ENCODE results near the gene MB.

DNA sequence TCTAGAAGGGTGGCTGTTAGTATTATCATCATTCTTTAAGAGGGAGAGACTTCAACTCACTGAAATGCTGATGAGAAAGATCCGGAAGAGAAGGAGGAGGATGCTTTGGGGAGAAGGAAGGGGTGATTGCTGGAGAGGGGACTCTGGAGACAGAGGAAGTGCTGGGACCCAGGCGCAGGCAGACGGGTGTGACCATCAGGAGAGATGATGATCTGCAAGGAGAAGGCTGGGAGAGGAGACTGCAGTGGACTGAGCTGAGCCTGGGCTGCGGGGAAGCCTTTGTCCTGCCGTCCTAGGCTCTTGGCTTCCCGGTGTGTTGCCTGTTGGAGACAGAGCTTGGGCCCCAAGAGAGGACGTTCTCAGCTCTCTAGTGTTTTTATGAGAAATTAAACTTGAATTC lies 53.9 kb downstream of the MB start:
- TF ChIP-seq, protein P1, sequence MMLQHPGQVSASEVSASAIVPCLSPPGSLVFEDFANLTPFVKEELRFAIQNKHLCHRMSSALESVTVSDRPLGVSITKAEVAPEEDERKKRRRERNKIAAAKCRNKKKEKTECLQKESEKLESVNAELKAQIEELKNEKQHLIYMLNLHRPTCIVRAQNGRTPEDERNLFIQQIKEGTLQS (IDR thresholded peaks at IDR 0.05) = no peak
- TF ChIP-seq, protein P2, sequence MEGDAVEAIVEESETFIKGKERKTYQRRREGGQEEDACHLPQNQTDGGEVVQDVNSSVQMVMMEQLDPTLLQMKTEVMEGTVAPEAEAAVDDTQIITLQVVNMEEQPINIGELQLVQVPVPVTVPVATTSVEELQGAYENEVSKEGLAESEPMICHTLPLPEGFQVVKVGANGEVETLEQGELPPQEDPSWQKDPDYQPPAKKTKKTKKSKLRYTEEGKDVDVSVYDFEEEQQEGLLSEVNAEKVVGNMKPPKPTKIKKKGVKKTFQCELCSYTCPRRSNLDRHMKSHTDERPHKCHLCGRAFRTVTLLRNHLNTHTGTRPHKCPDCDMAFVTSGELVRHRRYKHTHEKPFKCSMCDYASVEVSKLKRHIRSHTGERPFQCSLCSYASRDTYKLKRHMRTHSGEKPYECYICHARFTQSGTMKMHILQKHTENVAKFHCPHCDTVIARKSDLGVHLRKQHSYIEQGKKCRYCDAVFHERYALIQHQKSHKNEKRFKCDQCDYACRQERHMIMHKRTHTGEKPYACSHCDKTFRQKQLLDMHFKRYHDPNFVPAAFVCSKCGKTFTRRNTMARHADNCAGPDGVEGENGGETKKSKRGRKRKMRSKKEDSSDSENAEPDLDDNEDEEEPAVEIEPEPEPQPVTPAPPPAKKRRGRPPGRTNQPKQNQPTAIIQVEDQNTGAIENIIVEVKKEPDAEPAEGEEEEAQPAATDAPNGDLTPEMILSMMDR (IDR thresholded peaks at IDR 0.05 in 2 of 3, conservative IDR thresholded peaks at IDR 0.05 in 1 of 3; ENCODE audit: borderline replicate concordance in 1 of 3, insufficient read depth in 1 of 3, low read depth in 2 of 3, low read length in 2 of 3) = no peak
- TF ChIP-seq YY1 (IDR thresholded peaks at IDR 0.05; ENCODE audit: extremely low read depth, insufficient replicate concordance, low read depth, low read length) (no peak), EZH2 (IDR thresholded peaks at IDR 0.05) (no peak), POLR2A (IDR thresholded peaks at IDR 0.05; ENCODE audit: borderline replicate concordance, extremely low read depth, insufficient read depth, insufficient read length) (no peak), ZFX (IDR thresholded peaks at IDR 0.05) (no peak), RAD21 (IDR thresholded peaks at IDR 0.05; ENCODE audit: low read depth) (no peak), POLR2AphosphoS5 (IDR thresholded peaks at IDR 0.05; ENCODE audit: low read depth, low read length) (no peak), JUND (IDR thresholded peaks at IDR 0.05) (no peak), EGR1 (IDR thresholded peaks at IDR 0.05; ENCODE audit: low read depth) (no peak), TCF7L2 (IDR thresholded peaks at IDR 0.05; ENCODE audit: borderline replicate concordance, extremely low read depth, insufficient read depth, insufficient read length) (no peak), EZH2phosphoT487 (IDR thresholded peaks at IDR 0.05; ENCODE audit: borderline replicate concordance) (no peak)
- TF ChIP-seq, protein P3, sequence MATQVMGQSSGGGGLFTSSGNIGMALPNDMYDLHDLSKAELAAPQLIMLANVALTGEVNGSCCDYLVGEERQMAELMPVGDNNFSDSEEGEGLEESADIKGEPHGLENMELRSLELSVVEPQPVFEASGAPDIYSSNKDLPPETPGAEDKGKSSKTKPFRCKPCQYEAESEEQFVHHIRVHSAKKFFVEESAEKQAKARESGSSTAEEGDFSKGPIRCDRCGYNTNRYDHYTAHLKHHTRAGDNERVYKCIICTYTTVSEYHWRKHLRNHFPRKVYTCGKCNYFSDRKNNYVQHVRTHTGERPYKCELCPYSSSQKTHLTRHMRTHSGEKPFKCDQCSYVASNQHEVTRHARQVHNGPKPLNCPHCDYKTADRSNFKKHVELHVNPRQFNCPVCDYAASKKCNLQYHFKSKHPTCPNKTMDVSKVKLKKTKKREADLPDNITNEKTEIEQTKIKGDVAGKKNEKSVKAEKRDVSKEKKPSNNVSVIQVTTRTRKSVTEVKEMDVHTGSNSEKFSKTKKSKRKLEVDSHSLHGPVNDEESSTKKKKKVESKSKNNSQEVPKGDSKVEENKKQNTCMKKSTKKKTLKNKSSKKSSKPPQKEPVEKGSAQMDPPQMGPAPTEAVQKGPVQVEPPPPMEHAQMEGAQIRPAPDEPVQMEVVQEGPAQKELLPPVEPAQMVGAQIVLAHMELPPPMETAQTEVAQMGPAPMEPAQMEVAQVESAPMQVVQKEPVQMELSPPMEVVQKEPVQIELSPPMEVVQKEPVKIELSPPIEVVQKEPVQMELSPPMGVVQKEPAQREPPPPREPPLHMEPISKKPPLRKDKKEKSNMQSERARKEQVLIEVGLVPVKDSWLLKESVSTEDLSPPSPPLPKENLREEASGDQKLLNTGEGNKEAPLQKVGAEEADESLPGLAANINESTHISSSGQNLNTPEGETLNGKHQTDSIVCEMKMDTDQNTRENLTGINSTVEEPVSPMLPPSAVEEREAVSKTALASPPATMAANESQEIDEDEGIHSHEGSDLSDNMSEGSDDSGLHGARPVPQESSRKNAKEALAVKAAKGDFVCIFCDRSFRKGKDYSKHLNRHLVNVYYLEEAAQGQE (IDR thresholded peaks at IDR 0.05; ENCODE audit: low read depth) = no peak
